Bronchial epithelial cell (primary cell): ENCODE measurements around the gene CNST. TPM values are rescaled to one million over a fixed set of nuclear protein-coding genes. Genes with fewer than 3 reads are reported as not detected.

Experiments
- DNase-seq: peaks from one replicate; pipeline ENCODE4 v3.0.0-alpha.2; 2010; ENCODE audit warnings: low read depth
- FAIRE-seq: peaks from 2 replicates; lab custom pipeline; 2011; peaks lifted over from hg19 to GRCh38; lab: Jason Lieb, UNC
- H3K27me3 ChIP-seq: 2 replicates; pipeline ENCODE4 v1.5.1; 2011; ENCODE audit warnings: low read length; ENCODE audit not compliant: control insufficient read depth, insufficient read depth
- H3K36me3 ChIP-seq: 2 replicates; pipeline ENCODE4 v1.5.1; 2011; ENCODE audit warnings: low read length; ENCODE audit not compliant: control insufficient read depth, insufficient read depth
- H3K4me3 ChIP-seq: 2 replicates; pipeline ENCODE4 v1.5.1; 2011; ENCODE audit warnings: mild to moderate bottlenecking, low read depth, low read length, control low read depth
- total RNA-seq: library from RNA; depleted of rRNA; stranded (reverse); fragments of >200 nt; gene quantifications from 2 replicates; pipeline ENCODE4 v1.2.1, GENCODE V29; 2014
- TF ChIP-seq, protein P1 (sequence below): IDR thresholded peaks from 2 replicates; pipeline ENCODE4 v1.5.1; 2011; ENCODE audit warnings: mild to moderate bottlenecking, moderate library complexity, low read length, control low read depth, inconsistent platforms; ENCODE audit not compliant: insufficient read depth, severe bottlenecking

CNST gene
- total RNA-seq, 1 donor from 2014 or later = 10.3 TPM

DNA sequence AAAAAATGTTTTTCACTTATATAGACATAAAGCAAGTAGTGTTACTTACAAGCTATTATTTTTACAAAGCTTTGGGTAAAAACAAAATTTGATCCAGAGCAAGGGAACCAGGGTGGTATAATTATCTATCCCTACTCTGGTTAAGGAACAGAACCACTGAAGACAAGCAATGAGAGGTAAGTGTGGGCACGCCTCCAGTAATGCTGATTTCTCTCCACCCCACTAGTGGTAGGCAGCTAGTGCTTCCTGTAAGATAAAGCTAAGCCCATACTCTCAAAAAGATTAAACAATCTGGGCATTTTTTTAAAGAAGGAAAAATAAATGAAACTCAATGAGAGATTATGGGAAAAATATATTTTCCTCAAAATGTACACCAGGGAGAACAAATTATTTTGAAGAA, 22.3 kb upstream of the CNST start:
- FAIRE-seq (no peak), DNase-seq (no peak)
- Histone ChIP-seq H3K27me3 (no peaks in the 10 kb centered on the region), H3K4me3 (no peak overlapping the region), H3K36me3 (peaks cover 4% of the 10 kb centered on the region)
- TF ChIP-seq, protein P1, sequence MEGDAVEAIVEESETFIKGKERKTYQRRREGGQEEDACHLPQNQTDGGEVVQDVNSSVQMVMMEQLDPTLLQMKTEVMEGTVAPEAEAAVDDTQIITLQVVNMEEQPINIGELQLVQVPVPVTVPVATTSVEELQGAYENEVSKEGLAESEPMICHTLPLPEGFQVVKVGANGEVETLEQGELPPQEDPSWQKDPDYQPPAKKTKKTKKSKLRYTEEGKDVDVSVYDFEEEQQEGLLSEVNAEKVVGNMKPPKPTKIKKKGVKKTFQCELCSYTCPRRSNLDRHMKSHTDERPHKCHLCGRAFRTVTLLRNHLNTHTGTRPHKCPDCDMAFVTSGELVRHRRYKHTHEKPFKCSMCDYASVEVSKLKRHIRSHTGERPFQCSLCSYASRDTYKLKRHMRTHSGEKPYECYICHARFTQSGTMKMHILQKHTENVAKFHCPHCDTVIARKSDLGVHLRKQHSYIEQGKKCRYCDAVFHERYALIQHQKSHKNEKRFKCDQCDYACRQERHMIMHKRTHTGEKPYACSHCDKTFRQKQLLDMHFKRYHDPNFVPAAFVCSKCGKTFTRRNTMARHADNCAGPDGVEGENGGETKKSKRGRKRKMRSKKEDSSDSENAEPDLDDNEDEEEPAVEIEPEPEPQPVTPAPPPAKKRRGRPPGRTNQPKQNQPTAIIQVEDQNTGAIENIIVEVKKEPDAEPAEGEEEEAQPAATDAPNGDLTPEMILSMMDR = no peak

DNA sequence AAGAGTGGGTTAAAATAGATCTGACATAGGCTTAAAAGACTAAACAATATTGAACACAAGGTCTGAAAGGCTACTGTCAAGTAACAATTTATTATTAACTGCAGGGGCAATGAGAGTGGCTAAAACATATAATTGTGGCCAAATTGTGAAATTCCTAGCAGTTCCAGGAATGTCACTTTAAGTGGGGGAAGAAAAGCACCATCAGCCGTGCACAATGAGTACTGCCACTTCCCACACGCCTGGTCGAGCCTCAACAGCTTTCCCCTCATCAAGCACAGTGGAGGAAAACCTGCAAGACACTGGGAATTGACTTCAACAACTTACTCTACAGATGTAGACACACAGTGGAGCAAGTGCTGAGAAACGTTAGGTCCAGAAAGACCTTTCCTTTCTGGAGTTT, 16.6 kb upstream of the CNST start:
- TF ChIP-seq, protein P1 = no peak
- H3K36me3 ChIP-seq = peaks cover 3% of the 10 kb centered on the region
- H3K4me3 ChIP-seq = no peak overlapping the region
- DNase-seq = no peak
- no peak for FAIRE-seq
- H3K27me3 ChIP-seq = no peaks in the 10 kb centered on the region

- TF ChIP-seq, protein P1 = no peak
- H3K27me3 ChIP-seq = no peaks in the 10 kb centered on the region
These were observed 15.9 kb upstream of the CNST start for GRCh38 chr1:246550402-246550801.

GRCh38 chr1:246552110-246552509, 14.1 kb upstream of the CNST start:
- Histone ChIP-seq H3K4me3 (no peak overlapping the region), H3K36me3 (peaks cover 3% of the 10 kb centered on the region), H3K27me3 (no peaks in the 10 kb centered on the region)
- TF ChIP-seq, protein P1 = no peak
- FAIRE-seq (no peak), DNase-seq (no peak)

More at GRCh38 chr1:246550402-246550801, 15.9 kb upstream of the CNST start:
- FAIRE-seq (no peak), DNase-seq (no peak)
- Histone ChIP-seq H3K4me3 (no peak overlapping the region), H3K36me3 (peaks cover 3% of the 10 kb centered on the region)

DNA sequence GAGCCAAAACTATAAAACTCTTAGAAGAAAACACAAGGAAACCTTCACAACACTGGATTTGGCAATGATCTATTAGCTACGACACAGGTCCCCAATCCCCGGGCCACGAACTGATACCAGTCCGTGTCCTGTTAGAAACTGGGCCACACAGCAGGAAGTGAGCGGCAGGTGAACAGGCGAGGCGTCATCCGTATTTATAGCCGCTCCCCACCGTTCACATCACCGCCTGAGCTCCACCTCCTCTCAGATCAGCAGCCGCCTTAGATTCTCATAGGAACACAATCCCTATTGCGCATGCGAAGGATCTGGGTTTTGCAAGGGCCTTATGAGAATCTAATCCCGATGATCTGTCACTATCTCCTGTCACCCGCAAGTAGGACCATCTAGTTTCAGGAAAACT, 12.1 kb upstream of the CNST start:
- FAIRE-seq (no peak), DNase-seq (no peak)
- H3K4me3 ChIP-seq = no peak overlapping the region
- peaks cover 3% of the 10 kb centered on the region for H3K36me3 ChIP-seq
- no peaks in the 10 kb centered on the region for H3K27me3 ChIP-seq
- TF ChIP-seq, protein P1 = no peak

GRCh38 chr1:246558041-246558440, 8.2 kb upstream of the CNST start:
- FAIRE-seq (no peak), DNase-seq (no peak)
- H3K4me3 ChIP-seq = no peak overlapping the region
- H3K36me3 ChIP-seq = peaks cover 7% of the 10 kb centered on the region
- TF ChIP-seq, protein P1 = no peak
- H3K27me3 ChIP-seq = no peaks in the 10 kb centered on the region
